Activated CD4-positive, alpha-beta T cell treated with anti-CD3 and anti-CD28 coated beads for 48 hours (primary cell): ENCODE results near the gene UNC119B.
A peak's percentile ranks its signal among the peaks of the same experiment; 100 is the strongest.
"Not testable (repeated sequence)": the region's sequence is repeated elsewhere in the genome, so short reads cannot be mapped to it uniquely, and the experiment has no call there.

Experiments
- DNase-seq: peaks from one replicate; pipeline ENCODE4 v3.0.0-alpha.2; 2020

The UNC119B gene

GRCh38 chr12:120710031-120710804 lies at the start of gene UNC119B:
Gene UNC119B (plus strand): TSS chr12:120710458. CDS start chr12:120710475, 17 bp downstream.
- DNase-seq: peak; percentile 82

DNA sequence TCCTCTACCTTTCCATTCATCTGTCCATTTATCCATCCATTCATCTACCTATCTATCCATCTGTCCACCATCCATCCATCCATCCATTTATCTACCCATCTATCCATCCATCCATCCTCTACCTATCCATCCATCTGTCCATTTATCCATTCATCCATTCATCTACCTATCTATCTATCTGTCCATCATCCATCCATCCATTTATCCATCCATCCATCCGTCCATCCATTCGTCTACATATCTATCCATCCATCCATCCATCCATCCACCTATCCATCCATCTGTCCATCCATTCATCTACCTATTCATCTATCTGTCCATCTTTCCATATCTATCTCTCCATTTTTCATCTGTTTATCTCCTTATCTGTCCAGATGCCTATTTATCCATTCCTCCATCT lies 48.8 kb upstream of the UNC119B start:
- no peak for DNase-seq

DNA sequence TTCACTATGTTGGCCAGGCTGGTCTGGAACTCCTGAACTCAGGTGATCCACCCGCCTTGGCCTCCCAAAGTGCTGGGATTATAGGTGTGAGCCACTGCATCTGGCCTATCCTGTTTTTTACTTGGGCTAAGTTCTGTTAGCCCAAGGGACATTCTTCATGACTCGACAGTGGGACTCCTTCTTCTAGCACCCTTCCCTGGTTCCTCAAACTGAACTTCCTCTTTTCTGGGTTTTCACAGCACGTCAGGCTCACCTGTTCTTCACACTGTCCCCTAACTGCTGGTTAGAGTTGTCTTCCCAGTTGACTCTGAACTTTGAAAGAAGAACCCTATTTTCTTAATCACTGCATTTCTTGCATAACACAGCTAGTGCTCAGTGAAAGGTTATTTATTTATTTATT lies 47.4 kb upstream of the UNC119B start:
- DNase-seq: no peak

DNA sequence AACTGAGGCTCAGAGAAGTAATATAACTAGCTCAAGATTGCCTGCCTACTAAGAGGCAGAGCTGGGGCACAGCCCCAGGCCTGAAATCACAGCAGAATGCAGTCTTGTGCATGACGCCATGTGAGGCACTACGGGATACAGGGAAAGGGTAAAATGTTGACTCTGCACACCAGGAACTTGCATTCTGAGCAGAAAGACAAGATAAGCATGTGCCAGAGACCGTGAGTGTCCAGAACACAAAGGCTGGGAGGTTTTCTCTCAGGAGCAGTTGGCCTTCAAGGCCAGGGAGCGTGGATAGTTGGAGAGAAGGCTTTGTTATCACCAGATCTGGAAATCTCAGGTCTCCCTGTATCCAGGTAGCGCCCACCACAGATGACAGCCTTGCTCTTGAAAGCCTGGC lies 46.5 kb upstream of the UNC119B start:
- no peak for DNase-seq

DNA sequence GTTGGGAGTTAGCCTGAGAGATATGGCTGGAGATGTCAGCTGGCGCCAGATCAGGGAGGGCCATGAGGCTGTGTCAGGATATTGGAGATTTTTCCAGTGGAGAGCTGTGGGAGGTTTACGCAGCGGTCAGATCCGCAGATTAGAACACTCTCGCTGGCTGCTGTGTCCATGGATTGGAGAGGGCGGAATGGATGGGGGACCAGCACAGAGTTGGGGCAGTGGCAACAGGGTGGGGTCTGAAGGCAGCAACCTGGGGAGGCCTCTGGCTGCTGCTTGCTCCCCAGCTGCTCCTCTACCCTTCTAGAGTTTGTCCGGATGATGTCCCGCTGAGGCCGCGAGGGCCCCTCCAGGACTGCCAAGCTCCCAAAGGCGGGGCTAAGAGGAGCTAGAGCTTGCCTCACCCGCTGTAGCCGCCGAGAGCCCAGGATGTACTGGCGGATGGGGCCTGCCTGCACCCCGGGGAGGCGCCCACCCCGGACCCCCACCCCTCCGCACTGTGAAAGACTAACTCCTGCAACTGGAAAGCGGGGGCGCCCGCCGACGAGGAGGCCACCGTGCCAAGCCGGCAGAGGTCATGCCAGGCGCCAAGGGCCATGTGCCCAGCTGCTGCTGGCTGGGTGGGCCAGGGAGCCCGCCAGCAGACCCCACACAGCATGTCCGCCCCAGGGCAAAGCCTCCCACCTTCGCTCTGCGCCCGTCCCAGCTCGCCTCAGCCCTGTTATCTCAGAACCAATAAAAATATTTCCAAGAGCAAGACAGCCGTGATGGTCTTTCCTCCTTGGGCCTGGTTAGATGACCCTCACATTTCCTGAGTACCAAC lies 43.5 kb upstream of the UNC119B start:
- DNase-seq: no peak

- no peak for DNase-seq
Measured at GRCh38 chr12:120668091-120668867, 42.0 kb upstream of the UNC119B start.

GRCh38 chr12:120668868-120669840 lies 41.1 kb upstream of the UNC119B start:
- no peak for DNase-seq

DNA sequence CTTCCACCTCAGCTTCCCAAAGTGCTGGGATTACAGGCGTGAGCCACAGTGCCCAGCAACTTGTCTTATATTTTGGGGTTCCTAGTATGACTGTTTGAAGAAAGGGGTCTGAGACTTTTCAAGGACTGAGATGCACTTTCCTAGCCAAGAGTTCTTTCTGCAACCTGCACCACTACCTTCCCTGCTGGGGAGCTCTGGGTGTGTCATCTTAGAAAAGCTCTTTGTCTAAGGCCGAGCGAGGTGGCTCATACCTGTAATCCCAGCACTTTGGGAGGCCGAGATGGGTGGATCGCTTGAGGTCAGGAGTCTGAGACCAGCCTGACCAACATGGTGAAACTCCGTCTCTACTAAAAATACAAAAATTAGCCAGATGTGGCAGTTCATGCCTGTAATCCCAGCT lies 40.0 kb upstream of the UNC119B start:
- not testable (repeated sequence) for DNase-seq

DNA sequence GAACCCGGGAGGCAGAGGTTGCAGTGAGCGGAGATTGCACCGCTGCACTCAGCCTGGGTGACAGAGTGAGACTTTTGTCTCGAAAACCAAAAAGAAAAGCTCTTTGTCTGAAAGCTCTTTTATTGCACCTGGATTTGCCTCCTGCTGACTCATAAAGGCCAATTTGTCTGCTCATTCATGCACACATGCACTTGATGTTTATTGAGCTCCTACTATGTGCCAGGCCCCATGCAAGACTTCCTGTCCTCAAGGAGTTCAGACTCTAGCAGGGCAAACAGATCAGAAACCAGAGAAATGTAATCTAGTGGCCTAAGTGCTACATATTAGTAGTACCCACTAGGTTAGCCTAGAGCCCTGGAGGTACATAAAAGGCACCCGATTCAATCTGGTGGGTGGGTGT lies 39.6 kb upstream of the UNC119B start:
- no peak for DNase-seq

GRCh38 chr12:120674097-120674636 lies 36.1 kb upstream of the UNC119B start:
- DNase-seq: no peak

- DNase-seq: peak; percentile 30
Measured at GRCh38 chr12:120677765-120678473, 32.3 kb upstream of the UNC119B start.

GRCh38 chr12:120678572-120678971 lies 31.7 kb upstream of the UNC119B start:
- peak; percentile 23 for DNase-seq

DNA sequence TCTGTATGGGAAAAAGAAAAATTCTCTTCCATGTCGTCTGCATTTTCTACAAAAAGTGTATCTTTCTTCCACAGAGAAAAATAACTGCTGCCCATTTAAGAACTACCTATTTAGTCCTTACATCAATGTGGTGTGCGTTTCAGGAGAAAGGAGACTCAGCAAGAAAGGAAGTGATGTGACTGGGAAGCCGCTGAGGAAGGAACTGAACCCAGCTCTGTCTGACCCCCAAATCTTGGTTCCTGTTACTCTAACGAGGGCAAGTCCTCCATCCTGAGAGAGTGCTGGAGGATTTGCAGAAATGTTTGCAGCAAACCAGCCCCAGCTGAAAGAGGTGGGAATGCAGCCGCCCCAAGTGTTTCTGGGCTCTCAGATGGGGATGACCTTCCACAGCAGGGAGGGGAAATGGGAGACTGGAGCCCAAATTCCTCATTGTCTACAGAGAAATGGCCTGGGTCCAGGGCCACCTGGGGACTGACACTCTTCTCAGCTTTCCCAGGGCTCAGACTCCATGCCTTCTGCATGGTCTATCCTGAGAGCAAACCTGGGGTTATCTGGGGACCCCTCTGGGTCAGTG lies 30.0 kb upstream of the UNC119B start:
- DNase-seq: no peak

- DNase-seq: peak; percentile 23
Measured at GRCh38 chr12:120684523-120684932, 25.7 kb upstream of the UNC119B start.

DNA sequence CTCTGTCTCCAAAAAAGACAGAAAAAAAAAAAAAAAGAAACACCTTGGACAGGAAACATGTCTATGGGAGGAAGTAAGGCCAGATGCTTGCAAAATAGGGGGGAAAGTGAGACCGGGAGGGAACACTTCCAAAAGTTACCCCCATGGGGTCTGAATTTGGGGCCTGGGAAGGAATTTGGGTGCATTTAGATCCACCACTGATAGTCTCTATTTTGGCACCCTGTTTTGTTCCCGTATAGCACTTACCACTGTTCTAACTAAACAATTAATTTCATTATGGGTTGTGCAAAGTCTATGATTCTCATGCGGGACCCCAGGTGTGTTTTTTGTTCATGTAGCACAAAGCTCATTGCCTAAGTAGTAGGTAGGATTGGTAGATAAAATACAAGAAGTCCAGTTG lies 24.7 kb upstream of the UNC119B start:
- no peak for DNase-seq

- DNase-seq: peak; percentile 98
Measured at GRCh38 chr12:120686151-120686689, 24.0 kb upstream of the UNC119B start.

DNA sequence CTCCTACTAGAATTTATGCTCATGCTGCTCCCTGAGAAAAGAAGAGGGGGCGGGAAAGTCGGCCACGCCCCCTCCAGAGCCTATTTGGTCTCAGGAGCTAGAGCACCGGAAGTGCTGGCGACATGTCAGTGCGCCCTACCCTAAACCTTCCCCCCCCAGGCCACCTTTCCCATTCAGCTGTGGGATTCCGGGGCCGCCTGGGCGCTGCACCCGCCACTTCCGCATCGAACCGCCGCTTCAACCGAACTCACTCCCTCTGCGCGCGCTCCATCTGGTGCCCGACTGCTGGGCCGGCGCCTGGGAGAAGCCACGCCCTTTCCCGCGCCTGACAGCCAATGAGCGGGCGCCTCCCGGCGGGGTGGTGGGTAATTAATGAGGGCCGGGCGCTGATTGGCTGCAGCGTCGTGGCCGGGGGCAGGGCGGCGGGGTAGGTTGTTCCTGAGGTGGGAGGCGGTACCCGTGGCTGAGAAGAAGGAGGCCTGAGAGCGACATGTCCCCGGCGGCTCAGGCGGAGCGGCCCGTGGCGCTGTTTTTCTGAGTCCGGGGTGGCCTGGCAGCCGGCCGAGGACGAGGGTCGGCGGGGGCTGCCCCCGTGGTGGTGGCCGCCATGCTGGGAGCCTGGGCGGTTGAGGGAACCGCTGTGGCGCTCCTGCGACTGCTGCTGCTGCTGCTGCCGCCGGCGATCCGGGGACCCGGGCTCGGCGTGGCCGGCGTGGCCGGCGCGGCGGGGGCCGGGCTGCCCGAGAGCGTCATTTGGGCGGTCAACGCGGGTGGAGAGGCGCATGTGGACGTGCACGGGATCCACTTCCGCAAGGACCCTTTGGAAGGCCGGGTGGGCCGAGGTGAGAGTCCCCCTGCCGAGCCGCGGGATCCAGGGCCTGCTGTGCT lies 23.3 kb upstream of the UNC119B start, which contains the start of gene MLEC:
Gene MLEC, plus strand, starts transcription at position 460 of the 888 bp plus-strand sequence. Its CDS starts 148 bp downstream, at position 608.
- peak; percentile 99 for DNase-seq

DNA sequence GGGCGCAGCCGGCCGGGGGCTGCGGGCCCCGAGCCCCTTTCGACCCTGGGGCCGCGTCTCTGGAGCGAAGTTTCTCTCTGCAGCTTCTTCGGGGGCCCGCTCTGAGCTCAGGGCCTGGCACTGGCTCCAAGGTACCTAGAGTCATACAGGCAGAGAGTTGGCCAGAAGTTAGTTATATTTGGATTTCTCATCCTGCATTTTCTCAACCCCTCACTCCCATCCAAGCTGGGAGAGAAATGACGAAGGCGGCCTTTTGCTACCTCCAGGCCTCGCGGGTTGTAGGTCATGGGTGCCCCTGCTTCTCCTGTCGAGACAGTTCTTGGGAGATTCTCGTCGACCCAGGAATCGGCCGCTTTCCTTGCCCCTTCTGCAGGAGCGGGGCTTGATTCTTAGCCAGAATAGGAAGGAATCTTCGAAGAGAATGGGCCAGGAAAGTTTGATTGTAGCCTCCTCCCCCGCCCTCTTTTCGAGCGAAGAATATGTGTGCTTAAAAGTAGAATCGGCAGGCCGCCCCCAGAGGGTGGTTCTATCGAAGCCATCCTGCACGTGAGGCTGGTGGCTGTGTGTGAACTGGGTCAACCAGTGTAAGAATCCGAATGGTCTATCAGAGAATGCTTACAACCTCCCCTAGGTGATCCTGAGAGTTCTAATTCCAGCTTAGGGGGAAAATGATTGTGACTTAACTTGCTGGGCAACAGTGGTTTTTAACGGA lies 22.5 kb upstream of the UNC119B start:
- DNase-seq: peak; percentile 60
